Neural progenitor cell (in vitro differentiated cells): ENCODE data around the gene CPNE1. TPM values are rescaled to one million over a fixed set of nuclear protein-coding genes. Genes with fewer than 3 reads are reported as not detected.

ENCODE experiments used
- DNase-seq: peaks from one replicate; pipeline ENCODE4 v3.0.0-alpha.2; 2016; ENCODE audit warnings: low spot score
- H2AFZ ChIP-seq: fragments of 200-600 bp; sonication (generic); replicated peaks from 2 replicates; pipeline ENCODE4 v1.6.1; 2016; ENCODE audit warnings: antibody characterized with exemption
- H3F3A ChIP-seq: fragments of 200-600 bp; sonication (generic); 2 replicates; pipeline ENCODE4 v1.6.1; 2016; ENCODE audit warnings: antibody characterized with exemption, low read depth
- H3K27ac ChIP-seq: fragments of 200-600 bp; sonication (generic); 2 replicates; pipeline ENCODE4 v1.5.1; 2016; ENCODE audit warnings: mild to moderate bottlenecking
- H3K27me3 ChIP-seq: fragments of 200-600 bp; sonication (generic); 2 replicates; pipeline ENCODE4 v1.6.1; 2016; ENCODE audit warnings: mild to moderate bottlenecking, moderate library complexity
- H3K36me3 ChIP-seq: fragments of 200-600 bp; sonication (generic); 2 replicates; pipeline ENCODE4 v1.5.1; 2016
- H3K4me1 ChIP-seq: fragments of 200-600 bp; sonication (generic); 2 replicates; pipeline ENCODE4 v1.6.1; 2016; ENCODE audit warnings: mixed run types
- H3K4me2 ChIP-seq: fragments of 200-600 bp; sonication (generic); 2 replicates; pipeline ENCODE4 v1.6.1; 2016
- H3K4me3 ChIP-seq: fragments of 200-600 bp; sonication (generic); 2 replicates; pipeline ENCODE4 v1.5.1; 2016
- H3K79me2 ChIP-seq: fragments of 200-600 bp; sonication (generic); 2 replicates; pipeline ENCODE4 v1.6.1; 2016; ENCODE audit warnings: low read depth
- H3K9ac ChIP-seq: fragments of 200-600 bp; sonication (generic); 2 replicates; pipeline ENCODE4 v1.6.1; 2016
- H3K9me3 ChIP-seq: fragments of 200-600 bp; sonication (generic); 2 replicates; pipeline ENCODE4 v1.5.1; 2016; ENCODE audit warnings: low read depth
- H4K20me1 ChIP-seq: fragments of 200-600 bp; sonication (generic); 2 replicates; pipeline ENCODE4 v1.6.1; 2016; ENCODE audit warnings: low read depth
- H3K27ac Mint-ChIP-seq: 3 replicates; pipeline ENCODE4 v1.8.0; 2021; ENCODE audit warnings: mixed read lengths
- H3K27me3 Mint-ChIP-seq: 2 replicates; pipeline ENCODE4 v1.8.0; 2022; ENCODE audit warnings: low read depth, mild to moderate bottlenecking, inconsistent platforms, moderate library complexity, mixed read lengths; ENCODE audit not compliant: insufficient read depth
- H3K36me3 Mint-ChIP-seq: 3 replicates; pipeline ENCODE4 v1.8.0; 2021; ENCODE audit warnings: mixed read lengths
- H3K4me1 Mint-ChIP-seq: 3 replicates; pipeline ENCODE4 v1.8.0; 2021; ENCODE audit warnings: mixed read lengths
- H3K4me3 Mint-ChIP-seq: 3 replicates; pipeline ENCODE4 v1.8.0; 2021; ENCODE audit warnings: mild to moderate bottlenecking, moderate library complexity, mixed read lengths
- H3K9me3 Mint-ChIP-seq: 3 replicates; pipeline ENCODE4 v1.8.0; 2020; ENCODE audit warnings: mixed read lengths
- EZH2 ChIP-seq: fragments of 200-600 bp; sonication (generic); IDR thresholded peaks from 2 replicates; pipeline ENCODE4 v1.6.1; 2017; ENCODE audit warnings: antibody characterized with exemption, mild to moderate bottlenecking, moderate library complexity
- EZH2phosphoT487 ChIP-seq: fragments of 200-600 bp; sonication (generic); IDR thresholded peaks from 2 replicates; pipeline ENCODE4 v1.6.1; 2017; ENCODE audit warnings: antibody characterized with exemption
- total RNA-seq: library from RNA; depleted of rRNA; stranded (reverse); fragments of >200 nt; gene quantifications from 2 replicates; pipeline ENCODE4 v1.2.3, GENCODE V29; 2015; ENCODE audit warnings: low replicate concordance
- TF ChIP-seq, protein P1 (sequence below): fragments of 200-600 bp; sonication (generic); IDR thresholded peaks from 2 replicates; pipeline ENCODE4 v1.5.1; 2017; ENCODE audit warnings: antibody characterized with exemption, mild to moderate bottlenecking

CPNE1 gene
- total RNA-seq, 1 donor from 2014 or later: 140 TPM

DNA sequence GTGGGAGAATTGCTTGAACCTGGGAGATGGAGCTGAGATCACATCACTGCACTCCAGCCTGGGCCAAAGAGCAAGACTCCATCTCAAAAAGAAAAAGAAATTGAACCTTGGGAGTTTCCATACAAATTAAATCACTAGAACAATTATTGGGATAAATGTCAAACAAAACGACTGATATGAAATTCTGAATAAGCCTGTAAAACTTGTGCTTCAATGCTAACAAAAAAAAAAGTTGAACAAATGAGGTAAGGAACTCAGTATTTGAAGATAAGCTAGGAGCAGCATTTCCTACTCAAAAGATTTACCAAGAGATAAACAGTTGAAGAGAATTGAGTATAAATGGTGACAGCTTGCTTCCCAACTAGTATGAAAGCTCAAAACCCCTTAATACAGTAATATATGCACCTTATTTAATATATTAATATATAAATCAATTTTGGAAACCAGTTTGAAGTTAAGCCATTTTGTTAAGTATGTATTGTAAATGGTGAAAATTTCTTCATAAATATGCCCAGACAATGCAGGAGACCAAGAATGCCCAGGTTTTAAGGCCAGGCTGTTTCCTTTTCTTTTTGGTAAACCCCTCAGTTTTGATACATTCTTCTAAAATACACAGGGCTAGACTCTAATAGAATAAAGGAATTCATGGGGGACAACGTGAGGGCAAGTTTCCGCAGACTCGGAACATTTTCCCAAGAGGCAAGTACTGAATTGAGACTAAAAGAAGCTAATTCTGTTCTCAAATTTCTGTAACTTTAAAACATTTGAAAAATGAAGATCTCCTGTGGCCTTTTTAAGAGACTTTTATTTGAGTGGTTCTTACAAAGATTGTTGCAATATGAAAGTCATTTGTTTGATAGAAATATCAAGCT is 38.4 kb upstream of the CPNE1 start:
- H3K4me3 ChIP-seq: no peak overlapping the region
- TF ChIP-seq, protein P1, sequence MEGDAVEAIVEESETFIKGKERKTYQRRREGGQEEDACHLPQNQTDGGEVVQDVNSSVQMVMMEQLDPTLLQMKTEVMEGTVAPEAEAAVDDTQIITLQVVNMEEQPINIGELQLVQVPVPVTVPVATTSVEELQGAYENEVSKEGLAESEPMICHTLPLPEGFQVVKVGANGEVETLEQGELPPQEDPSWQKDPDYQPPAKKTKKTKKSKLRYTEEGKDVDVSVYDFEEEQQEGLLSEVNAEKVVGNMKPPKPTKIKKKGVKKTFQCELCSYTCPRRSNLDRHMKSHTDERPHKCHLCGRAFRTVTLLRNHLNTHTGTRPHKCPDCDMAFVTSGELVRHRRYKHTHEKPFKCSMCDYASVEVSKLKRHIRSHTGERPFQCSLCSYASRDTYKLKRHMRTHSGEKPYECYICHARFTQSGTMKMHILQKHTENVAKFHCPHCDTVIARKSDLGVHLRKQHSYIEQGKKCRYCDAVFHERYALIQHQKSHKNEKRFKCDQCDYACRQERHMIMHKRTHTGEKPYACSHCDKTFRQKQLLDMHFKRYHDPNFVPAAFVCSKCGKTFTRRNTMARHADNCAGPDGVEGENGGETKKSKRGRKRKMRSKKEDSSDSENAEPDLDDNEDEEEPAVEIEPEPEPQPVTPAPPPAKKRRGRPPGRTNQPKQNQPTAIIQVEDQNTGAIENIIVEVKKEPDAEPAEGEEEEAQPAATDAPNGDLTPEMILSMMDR: no peak
- TF ChIP-seq EZH2: no peak
- no peak for TF ChIP-seq EZH2phosphoT487
- H3K9me3 Mint-ChIP-seq: no peaks in the 10 kb centered on the region
- no peak overlapping the region for H3K9ac ChIP-seq
- DNase-seq: no peak
- no peak overlapping the region for H3K4me2 ChIP-seq
- H3K27ac Mint-ChIP-seq: no peak overlapping the region
- peaks cover 56% of the 10 kb centered on the region for H4K20me1 ChIP-seq
- no peaks in the 10 kb centered on the region for H3K27me3 ChIP-seq
- no peak overlapping the region for H2AFZ ChIP-seq
- H3K4me3 Mint-ChIP-seq: no peak overlapping the region
- peaks cover 30% of the 10 kb centered on the region for H3K36me3 ChIP-seq
- H3K27me3 Mint-ChIP-seq: peaks cover 6% of the 10 kb centered on the region
- no peaks in the 10 kb centered on the region for H3K9me3 ChIP-seq
- H3K36me3 Mint-ChIP-seq: peaks cover 17% of the 10 kb centered on the region
- H3K79me2 ChIP-seq: peaks cover 49% of the 10 kb centered on the region
- no peak overlapping the region for H3K27ac ChIP-seq
- peaks cover 100% of the 10 kb centered on the region for H3F3A ChIP-seq
- H3K4me1 Mint-ChIP-seq: peaks cover 11% of the 10 kb centered on the region
- peaks cover 10% of the 10 kb centered on the region for H3K4me1 ChIP-seq

DNA sequence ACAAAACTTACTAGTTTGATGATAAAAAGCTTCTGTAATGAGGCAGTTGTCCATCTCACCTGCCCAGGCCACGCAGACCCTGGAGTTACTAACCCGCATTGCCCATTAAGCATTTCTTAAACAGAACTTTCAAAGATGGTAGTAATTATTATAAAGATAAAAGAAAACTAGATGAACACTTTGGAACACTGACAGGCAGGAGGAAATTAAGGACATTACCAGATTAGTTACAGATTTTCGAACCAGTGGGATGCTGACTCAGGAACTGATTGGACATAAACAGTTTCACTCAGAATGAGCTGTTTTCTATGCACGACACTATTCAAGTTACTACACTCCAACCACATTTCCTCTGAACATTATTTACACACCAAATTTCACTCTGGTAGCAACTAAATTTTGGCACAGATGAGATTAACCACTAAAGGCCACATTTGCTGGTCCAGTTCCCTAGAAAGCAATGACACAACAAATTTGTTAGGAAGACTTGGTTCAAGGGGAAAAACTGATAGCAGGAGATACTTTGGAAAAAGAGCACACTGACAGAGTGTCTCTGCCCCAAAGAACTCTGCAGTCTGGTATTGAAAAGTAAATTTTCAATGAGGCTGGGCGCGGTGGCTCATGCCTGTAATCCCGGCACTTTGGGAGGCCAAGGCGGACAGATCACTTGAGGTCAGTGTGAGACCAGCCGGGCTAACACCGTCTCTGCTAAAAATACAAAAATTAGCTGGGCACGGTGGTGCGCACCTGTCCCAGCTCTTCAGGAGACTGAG is 37.5 kb upstream of the CPNE1 start:
- peaks cover 20% of the 10 kb centered on the region for H3K4me1 Mint-ChIP-seq
- H3K4me3 Mint-ChIP-seq: peak overlapping the region; percentile 23
- TF ChIP-seq, protein P1: no peak
- TF ChIP-seq EZH2phosphoT487 (no peak), EZH2 (no peak)
- H3K27me3 ChIP-seq: no peaks in the 10 kb centered on the region
- no peak overlapping the region for H3K9ac ChIP-seq
- H3K36me3 Mint-ChIP-seq: peaks cover 17% of the 10 kb centered on the region
- H3K4me2 ChIP-seq: no peak overlapping the region
- DNase-seq: no peak
- H3K4me3 ChIP-seq: no peak overlapping the region
- peaks cover 50% of the 10 kb centered on the region for H4K20me1 ChIP-seq
- no peaks in the 10 kb centered on the region for H3K9me3 Mint-ChIP-seq
- H3F3A ChIP-seq: peaks cover 96% of the 10 kb centered on the region
- peaks cover 41% of the 10 kb centered on the region for H3K79me2 ChIP-seq
- H3K9me3 ChIP-seq: no peaks in the 10 kb centered on the region
- H3K4me1 ChIP-seq: peaks cover 12% of the 10 kb centered on the region
- H3K27ac Mint-ChIP-seq: no peak overlapping the region
- H3K36me3 ChIP-seq: peaks cover 23% of the 10 kb centered on the region
- peaks cover 6% of the 10 kb centered on the region for H3K27me3 Mint-ChIP-seq
- peak overlapping the region; percentile 39 for H3K27ac ChIP-seq
- no peak overlapping the region for H2AFZ ChIP-seq

DNA sequence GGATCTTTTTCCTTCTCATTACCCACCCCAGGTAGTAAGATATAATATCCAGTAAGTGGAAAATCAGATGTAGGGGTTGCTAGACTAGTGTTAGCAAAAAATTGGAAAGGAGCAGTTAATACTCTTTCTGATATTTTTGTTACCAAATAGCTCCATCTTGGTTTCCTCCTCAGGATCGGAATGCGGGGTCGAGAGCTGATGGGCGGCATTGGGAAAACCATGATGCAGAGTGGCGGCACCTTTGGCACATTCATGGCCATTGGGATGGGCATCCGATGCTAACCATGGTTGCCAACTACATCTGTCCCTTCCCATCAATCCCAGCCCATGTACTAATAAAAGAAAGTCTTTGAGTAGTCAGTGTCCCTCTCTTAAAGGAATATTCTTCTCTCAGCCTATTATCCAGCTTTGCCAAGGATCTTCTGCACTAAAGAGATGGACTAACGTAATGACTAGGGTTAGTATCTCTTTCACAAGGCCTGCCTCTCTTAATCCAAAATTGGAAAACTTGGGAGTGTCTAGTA is 36.0 kb upstream of the CPNE1 start:
- no peak for DNase-seq
- Mint-ChIP-seq H3K4me3 (peak overlapping the region; percentile 92), H3K4me1 (peaks cover 21% of the 10 kb centered on the region), H3K27me3 (peaks cover 6% of the 10 kb centered on the region), H3K36me3 (peaks cover 11% of the 10 kb centered on the region), H3K27ac (no peak overlapping the region), H3K9me3 (no peaks in the 10 kb centered on the region)
- H2AFZ ChIP-seq: no peak overlapping the region
- H3K9me3 ChIP-seq: no peaks in the 10 kb centered on the region
- no peak overlapping the region for H3K27ac ChIP-seq
- H3K79me2 ChIP-seq: peaks cover 27% of the 10 kb centered on the region
- peak overlapping the region; percentile 89 for H3K4me3 ChIP-seq
- no peaks in the 10 kb centered on the region for H3K27me3 ChIP-seq
- peaks cover 20% of the 10 kb centered on the region for H3K36me3 ChIP-seq
- peaks cover 81% of the 10 kb centered on the region for H3F3A ChIP-seq
- H3K4me1 ChIP-seq: peaks cover 12% of the 10 kb centered on the region
- TF ChIP-seq EZH2phosphoT487: no peak
- TF ChIP-seq, protein P1: no peak
- peak overlapping the region; percentile 91 for H3K9ac ChIP-seq
- H4K20me1 ChIP-seq: peaks cover 36% of the 10 kb centered on the region
- peak overlapping the region; percentile 96 for H3K4me2 ChIP-seq
